Measurements from ENCODE around the gene EHD4.

The EHD4 gene

DNA sequence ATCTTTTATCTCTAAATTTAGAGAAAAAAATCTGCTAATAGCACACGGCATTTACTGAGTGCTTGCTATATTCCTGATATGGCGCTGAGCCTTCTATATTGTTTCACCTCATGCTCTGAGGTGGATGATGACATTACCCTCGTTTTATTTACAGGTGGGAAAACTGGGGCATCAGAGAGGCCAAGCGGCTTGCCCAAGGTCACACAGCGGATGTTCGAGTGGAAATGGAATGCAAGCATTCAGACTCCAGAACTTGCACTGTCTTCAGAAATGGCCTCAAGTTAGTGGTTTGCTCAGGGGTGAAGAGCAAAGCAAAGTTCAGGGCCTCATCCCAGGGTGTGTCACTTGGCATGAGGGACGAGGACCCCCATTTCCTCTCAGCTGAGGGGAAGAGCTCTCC lies 17.3 kb downstream of the EHD4 start:
- no peak for DNase-seq

GRCh38 chr15:41954036-41954435 lies 18.3 kb downstream of the EHD4 start:
- no peak for DNase-seq

GRCh38 chr15:41952013-41952563 lies 20.3 kb downstream of the EHD4 start:
- no peak for DNase-seq

- DNase-seq, result no peak
Measured at GRCh38 chr15:41951571-41951970, 20.8 kb downstream of the EHD4 start.

DNA sequence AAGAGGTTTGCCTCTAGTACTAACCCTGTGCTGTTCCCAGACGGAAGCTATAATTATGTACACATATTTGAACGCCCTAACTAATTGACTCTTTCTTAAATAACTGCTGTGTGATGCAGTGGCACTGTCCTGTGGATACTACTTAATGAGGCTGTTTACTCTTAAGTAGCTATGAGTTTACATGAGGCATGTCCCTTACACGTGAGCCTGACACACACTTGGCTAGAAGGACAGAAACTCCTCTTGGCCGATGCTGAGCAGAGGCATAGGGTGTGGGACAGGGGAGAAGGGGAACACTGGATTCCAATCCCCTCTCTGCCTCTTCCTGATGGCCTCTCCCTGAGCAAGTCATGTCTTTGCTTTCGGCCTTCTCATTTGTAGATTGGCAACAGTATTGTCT lies 21.9 kb downstream of the EHD4 start:
- no peak for DNase-seq

GRCh38 chr15:41950127-41950483 lies 22.3 kb downstream of the EHD4 start:
- no peak for DNase-seq

- no peak for DNase-seq
Measured at GRCh38 chr15:41949401-41950126, 22.8 kb downstream of the EHD4 start.

- DNase-seq, result no peak
Measured at GRCh38 chr15:41948490-41948889, 23.9 kb downstream of the EHD4 start.

DNA sequence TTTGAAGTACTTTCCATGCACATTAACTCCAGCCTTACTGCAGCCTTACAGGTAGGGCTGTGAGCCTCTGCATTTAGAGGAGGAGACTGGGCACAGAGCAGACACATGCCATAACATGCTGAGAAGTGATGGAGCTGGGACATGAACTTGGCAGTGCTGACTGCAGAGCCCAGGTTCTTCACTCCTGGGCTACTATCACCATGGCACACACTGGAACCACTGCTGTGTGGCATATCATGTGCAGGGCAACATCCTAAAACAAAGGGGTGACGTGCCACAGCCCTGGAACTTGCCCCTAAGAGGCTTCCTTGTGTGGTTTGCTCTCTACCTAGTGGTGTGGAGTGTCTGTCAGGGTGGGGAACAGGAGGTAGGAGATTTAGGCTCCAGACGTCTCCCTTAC lies 25.4 kb downstream of the EHD4 start:
- DNase-seq, result no peak

GRCh38 chr15:41945731-41946130 lies 26.6 kb downstream of the EHD4 start:
- DNase-seq, result no peak

DNA sequence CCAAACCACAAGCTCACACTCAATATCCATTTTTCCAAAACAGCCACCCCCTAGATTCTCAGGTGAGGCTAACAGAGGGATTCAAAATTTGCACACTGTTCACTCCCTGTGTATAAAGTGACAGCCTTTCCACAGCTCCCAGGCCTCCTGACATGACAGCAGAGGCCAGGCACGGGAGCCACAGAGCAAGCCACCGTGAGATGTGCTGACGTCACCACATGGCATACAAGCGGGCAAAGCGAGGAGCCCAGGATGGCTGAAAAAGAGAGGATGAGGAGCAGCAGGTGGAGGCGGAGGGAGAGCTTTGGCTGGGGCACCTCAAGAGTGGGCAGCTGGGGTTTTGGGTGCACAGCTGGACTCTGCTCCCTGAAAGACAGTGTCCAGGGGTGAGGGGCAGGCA lies 27.1 kb downstream of the EHD4 start:
- DNase-seq, result no peak

- no peak for DNase-seq
Measured at GRCh38 chr15:41944313-41944940, 27.9 kb downstream of the EHD4 start.

DNA sequence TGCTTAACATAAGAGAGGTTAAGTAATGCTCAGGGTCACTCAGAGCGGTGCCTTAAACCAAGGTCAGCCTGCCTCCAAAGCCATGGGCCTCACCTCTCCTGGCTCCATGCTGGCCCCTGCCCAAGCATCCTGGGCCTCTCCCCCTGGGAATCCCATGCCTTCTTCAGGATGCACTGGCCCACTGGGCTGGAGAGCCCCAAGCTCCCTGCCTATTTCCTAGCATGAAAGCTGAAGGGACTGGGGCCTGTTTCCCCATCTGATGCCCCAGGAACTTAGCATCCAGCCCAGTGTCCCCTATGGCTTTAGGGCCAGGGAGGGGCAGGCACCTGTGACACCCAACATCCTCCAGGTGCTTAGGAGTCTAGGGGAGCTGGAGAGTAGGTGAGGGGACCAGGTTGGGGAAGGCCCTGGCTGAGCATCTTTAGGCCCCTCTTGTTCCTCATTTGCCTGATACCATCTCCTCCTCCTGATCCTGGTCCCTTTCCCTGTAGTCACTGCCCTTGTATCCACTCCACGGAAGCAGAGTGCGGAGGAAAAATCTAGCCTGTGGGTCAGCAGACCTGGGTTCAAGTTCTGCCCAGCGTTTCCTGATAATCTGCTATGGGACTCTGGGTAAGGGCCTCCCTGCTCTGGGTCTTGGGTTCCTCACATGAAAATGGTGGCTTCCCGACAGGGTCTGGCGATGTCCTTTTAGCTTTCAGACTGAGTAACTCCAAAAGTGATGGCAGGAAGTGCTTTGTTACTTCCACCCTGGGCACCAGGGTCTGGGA lies 28.6 kb downstream of the EHD4 start:
- DNase-seq, result no peak

GRCh38 chr15:41942886-41943285 lies 29.5 kb downstream of the EHD4 start:
- no peak for DNase-seq

- no peak for DNase-seq
Measured at GRCh38 chr15:41941644-41942415, 30.5 kb downstream of the EHD4 start.

GRCh38 chr15:41940441-41940857 lies 31.9 kb downstream of the EHD4 start:
- peak; percentile 18 for DNase-seq

- no peak for DNase-seq
Measured at GRCh38 chr15:41939986-41940385, 32.4 kb downstream of the EHD4 start.

DNA sequence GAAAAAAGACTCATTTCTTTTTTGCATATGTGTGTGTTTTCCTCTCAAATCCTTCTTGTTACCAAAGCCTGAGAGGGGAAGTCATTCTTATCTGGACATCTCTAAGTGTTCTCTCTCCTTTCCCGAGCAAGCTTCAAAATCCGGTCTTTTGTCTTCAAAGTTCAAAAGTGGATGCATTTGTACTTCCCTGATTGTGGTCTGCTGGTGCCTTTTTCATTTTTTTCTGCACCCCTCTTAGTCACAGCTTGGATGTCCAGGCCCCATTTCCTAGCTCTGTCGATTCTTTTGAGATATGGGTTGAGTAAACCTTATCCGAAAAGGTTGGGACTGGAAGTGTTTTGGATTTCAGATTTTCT lies 34.8 kb downstream of the EHD4 start:
- no peak for DNase-seq

DNA sequence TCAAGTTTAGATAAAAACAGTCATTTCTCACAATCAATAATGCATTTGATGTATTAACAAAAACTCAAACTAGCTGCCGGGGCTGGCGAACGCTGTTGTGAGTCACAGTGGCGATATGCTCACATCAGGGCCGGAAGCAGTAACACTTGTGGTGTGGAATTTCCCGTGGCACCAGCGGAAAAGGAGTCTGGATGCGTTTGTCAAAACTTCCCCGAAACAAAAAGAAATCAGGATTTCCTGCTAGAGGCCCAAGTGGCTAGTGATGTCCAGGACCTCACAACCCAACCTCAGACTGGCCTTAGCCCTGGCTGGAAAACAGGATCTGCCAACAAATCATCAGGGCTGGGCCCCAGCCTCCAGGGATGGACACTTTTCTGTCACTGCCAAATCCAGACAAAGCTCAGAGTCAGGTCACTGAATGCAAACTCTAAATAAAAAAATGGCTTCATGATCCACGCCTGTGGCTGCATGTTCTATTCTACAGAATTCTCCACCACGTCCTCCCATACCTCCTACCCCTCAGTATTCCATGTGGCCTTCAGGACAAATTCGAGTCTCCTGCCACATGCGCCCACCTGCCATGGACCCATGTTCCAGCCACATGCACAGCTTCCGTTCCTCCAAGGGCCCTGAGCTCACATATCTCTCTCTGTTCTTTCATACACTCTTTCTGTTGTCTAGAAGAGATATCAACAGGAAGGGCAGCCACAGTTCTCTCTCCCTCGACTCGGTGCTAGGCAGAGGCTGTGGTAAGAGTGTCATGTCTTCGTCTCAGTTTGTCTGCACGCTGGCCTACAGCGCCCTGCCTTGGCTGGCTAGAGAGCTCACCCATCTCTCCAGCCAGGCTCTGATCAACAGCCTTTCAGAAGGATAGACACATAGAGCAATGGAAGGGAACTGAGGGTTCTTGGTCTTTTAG lies 35.4 kb downstream of the EHD4 start:
- DNase-seq, result peak; percentile 69

- no peak for DNase-seq
Measured at GRCh38 chr15:41936155-41936554, 36.2 kb downstream of the EHD4 start.

GRCh38 chr15:41935566-41936020 lies 36.8 kb downstream of the EHD4 start:
- no peak for DNase-seq

GRCh38 chr15:41934843-41935242 lies 37.5 kb downstream of the EHD4 start:
- DNase-seq, result peak; percentile 72

Measured in activated effector memory CD4-positive, alpha-beta T cell treated with Interleukin-2 at 50 U/mL for 16 hours (primary cell).